GM18517 (cell line): ENCODE measurements around the gene PPOX.

Experiments
- ATAC-seq: cut with Tn5 transposase; IDR thresholded peaks from one replicate; pipeline ENCODE4 v1.9.1; 2021; ENCODE audit warnings: mild to moderate bottlenecking, moderate library complexity; ENCODE audit not compliant: unreplicated experiment

Gene PPOX

DNA sequence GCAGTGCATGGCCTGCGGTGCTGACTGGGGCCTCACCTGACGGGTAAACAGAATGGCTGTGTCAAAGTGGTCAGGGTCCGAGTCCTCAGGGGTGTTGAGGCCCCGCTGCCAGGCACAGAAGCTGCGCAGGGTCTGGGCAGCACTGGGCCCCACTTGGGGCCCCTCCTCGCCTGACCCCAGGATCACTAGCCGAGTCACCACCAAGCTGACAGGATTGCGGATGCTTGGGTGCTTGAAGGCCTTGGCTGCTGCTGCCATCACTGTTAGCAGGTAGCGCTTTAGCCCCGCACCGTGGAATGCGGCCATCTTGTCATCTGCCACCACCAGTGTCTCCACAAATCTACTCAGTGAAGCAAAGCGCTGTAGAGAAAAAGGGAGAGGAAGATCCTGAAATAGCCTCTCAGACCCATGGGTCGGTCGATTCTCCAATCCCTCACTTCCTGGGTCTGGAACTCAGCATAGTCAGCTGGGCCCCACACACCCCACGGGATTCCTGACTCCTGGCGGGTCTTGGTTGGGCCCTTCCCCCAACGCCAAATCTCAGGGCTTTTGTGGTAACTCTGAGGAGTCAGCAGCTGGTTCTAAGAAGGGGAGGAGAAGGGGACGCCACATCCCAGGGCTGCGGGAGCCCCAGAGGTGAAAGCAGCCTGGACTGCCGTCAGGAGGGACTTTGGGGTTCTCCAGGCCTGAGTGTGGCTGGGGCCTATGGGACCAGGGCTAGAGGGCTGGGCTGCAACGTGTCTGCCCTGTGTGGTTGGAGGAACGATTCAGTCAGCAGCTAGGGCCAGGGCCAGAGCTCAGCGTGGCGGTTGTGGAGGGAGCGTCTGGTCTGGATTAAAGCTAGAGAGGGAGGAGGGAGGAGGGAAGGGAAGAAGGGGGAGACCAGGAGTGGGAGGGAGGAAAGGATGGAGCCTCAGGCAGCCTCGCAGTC, 30.6 kb downstream of the PPOX start:
- ATAC-seq: no peak

DNA sequence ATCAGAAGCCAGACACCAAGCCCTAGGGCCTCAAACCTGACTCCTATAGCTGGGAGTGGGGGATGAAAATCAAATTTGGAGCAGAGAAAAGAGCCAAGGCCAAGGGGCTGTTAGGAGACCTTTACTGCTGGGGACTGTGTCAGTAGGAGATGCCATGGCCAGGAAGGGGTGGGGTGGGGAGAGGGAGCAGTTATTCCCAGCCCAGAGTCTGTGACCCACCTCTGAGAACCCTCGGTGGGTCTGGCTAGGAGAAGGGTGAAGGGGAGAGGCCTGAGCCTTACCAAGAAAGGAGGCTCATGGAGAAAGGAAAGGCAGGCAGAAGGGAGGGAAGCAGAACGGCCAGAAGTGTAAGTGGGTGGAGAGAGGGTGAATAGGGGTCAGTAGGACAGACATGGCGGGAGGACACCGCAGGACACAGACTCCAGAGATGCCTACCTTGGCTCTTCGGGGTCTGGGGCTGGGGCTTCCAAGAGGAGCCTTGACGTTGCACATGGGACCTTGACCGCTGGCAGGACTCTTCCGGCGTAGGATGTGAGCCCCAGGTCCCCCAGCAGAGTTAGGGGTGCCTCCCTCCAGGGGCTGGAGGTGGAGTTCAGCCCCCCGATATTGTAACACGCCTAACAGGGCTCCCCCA, 31.5 kb downstream of the PPOX start:
- no peak for ATAC-seq

GRCh38 chr1:161198194-161198896, 32.1 kb downstream of the PPOX start:
- ATAC-seq: no peak

DNA sequence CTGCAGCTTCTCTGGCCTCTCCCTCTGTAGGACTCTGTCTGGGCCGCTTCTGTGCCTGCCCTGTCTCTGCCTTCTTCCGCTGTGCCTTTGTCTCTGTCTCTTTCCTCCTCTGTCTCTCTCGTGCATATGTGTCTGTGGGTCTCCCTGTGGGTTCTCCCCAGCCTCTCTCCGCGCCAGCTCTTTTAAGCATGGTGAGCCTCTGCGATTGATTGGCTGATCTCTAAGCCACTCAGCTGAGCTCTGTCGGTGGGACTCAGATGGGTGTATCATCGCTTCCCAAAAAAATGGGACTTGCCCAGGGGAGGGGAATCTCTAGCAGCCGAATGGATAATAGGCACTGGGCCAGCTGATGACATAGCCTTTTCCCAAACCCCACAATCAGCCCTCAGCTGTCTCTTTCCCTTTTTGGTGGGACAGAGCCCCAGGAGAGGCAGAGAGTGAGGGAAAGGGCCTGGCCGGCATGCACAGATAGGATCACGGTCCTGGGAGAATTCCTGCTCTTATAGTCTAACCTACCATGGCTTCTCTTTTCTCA, 32.7 kb downstream of the PPOX start, which contains the start of gene ADAMTS4:
ADAMTS4 (minus strand) TSS at position 158 of the 535 bp plus-strand sequence. CDS start 427 bp downstream, outside the sequence.
- ATAC-seq: no peak

- ATAC-seq: no peak
Observed at GRCh38 chr1:161199506-161200139, 33.4 kb downstream of the PPOX start.

- no peak for ATAC-seq
Observed at GRCh38 chr1:161200421-161200991, 34.3 kb downstream of the PPOX start.

- ATAC-seq: no peak
Observed at GRCh38 chr1:161200992-161201835, 35.0 kb downstream of the PPOX start.

DNA sequence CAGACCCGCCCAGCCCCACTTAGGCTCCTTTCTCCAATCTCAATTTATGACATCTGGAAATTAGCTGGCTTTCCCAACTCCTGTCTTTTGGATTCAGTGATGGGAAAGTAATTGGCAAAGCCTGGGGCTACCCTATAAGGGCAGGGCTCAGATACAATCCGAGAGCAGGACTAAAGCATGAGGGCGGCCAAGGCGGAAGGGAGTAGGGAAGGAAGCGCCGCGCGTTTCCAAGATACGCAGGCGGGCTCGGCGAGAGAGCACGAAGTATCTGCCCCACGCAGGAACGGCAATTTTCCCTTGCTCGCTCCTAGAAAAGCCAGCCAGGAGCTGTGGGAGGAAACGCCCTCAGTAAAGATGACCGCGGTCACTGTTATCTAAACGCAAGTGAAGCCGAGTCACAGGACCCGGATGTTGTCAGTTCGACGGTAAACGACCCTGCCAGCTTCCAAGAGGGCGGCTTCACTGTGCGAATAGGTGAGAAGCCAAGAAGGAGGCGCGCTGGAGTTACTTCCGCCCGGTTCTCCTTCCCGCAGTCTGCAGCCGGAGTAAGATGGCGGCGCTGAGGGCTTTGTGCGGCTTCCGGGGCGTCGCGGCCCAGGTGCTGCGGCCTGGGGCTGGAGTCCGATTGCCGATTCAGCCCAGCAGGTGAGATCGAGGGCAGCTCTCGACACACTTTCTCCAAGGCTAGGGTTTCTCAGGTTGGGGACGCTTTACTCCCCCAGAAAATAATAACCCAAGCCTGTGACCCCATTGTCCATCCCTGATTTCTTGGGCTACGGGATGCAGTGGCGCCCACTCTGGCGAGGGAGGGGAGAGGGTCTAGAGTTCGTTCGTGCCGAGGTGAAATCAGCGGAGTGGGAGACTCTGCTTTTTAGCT, 35.8 kb downstream of the PPOX start, which contains the start of gene NDUFS2:
NDUFS2 (plus strand) TSS at position 532 of the 877 bp plus-strand sequence; CDS start at position 551, 19 bp downstream.
- peak; percentile 89 for ATAC-seq

DNA sequence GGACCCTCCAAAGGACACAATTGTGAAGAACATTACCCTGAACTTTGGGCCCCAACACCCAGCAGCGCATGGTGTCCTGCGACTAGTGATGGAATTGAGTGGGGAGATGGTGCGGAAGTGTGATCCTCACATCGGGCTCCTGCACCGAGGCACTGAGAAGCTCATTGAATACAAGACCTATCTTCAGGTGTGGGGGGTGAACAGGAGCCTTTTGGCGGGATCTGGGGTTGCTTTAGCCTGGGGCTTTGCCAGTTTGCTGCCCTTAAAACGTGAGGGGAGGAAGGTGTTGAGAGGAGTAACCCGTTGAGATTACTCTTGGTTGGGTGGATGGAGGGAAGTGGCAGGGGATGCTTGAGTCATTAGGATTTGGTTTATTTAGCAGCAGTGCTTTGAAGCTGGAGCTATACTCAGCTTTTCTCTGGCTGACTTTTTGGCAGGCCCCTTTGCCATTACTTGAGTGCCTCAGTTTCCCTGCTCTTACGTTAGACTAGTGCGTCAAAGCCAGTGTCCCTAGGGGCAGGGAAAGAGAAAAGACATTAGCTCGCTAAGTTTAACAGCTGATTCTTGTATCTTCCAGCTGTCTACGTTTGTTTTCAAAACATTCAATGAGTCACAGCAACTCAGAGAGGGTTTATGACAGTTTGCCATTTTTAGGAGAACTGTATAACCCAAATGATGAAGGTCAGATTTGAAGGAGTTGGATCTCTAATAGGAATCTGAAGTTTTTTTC, 40.4 kb downstream of the PPOX start:
- ATAC-seq: no peak

GRCh38 chr1:161207173-161207572, 40.9 kb downstream of the PPOX start:
- no peak for ATAC-seq

GRCh38 chr1:161209790-161210409, 43.7 kb downstream of the PPOX start:
- no peak for ATAC-seq

GRCh38 chr1:161214369-161214768, 48.1 kb downstream of the PPOX start:
- ATAC-seq: no peak

- no peak for ATAC-seq
Observed at GRCh38 chr1:161215076-161215475, 48.9 kb downstream of the PPOX start, which contains the start of gene FCER1G. Gene FCER1G (plus strand): TSS chr1:161215295. CDS start chr1:161215322, 27 bp downstream.

GRCh38 chr1:161216945-161217712, 50.9 kb downstream of the PPOX start:
- ATAC-seq: peak; percentile 84

GRCh38 chr1:161217831-161218230, 51.6 kb downstream of the PPOX start:
- no peak for ATAC-seq
